ENCODE data around the gene ABCG4. TPM values are rescaled to one million over a fixed set of nuclear protein-coding genes. Genes with fewer than 3 reads are reported as not detected.

Gene ABCG4
- total RNA-seq, 4 donors from 2014 or later, result under 0.01 to 0.30 TPM; not detected in 2

DNA sequence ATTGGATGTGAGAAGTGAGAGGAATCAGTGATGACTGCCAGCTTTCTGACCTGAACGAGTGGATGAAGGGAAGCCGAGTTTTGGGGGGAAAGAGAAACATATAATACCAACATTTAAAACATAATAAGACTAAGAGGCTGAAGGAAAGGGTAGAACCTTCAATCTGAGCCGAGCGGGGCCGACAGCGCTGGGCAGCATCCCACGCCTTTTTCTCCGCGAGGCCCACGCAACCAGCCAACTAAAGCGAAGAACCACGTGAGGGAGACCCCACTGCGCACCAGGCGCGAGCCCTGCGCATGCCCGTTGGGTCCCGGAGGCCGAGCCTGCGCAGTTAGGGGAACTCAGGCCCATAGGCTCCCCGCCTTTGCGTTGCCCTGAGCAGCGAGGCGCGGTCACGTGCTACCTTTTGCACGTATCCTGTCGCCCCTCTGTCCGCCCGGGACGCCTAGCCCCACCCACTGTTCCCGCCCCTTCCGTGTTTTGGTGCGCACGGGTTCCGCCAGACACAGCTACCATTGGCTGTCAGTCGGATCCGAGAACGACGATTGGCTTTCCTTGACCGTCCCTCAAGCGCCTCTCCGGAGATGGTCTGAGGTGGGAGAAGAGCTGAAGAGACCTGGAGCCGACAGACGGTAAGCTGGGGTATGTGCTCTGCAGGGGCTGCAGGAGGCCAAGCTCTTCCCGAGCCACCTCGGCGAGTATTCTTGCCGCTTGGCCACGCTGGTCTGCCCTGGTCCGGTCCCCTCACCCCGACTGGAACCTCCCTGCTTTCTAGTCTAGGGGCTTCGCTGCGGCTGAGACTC, 27.6 kb upstream of the ABCG4 start, which contains the start of gene HINFP:
Gene HINFP, plus strand, starts transcription at position 573 of the 803 bp plus-strand sequence. CDS start 5,365 bp downstream, outside the sequence.
- Histone ChIP-seq H3K27me3 (no peaks in the 10 kb centered on the region), H3K36me3 (peaks cover 0 to 37% (median 9%) of the 10 kb centered on the region in 3 donors), H3K9me3 (no peaks in the 10 kb centered on the region), H3K4me1 (peaks cover 0 to 28% (median 11%) of the 10 kb centered on the region in 4 donors), H3K27ac (peak within 1 kb of the TSS; percentile 72 to 92 (median 84)), H3K4me3 (peak within 1 kb of the TSS; percentile 66 to 98 (median 78))
- peak; percentile 84 to 95 for TF ChIP-seq EP300 (IDR thresholded peaks at IDR 0.05)
- TF ChIP-seq, protein P1, sequence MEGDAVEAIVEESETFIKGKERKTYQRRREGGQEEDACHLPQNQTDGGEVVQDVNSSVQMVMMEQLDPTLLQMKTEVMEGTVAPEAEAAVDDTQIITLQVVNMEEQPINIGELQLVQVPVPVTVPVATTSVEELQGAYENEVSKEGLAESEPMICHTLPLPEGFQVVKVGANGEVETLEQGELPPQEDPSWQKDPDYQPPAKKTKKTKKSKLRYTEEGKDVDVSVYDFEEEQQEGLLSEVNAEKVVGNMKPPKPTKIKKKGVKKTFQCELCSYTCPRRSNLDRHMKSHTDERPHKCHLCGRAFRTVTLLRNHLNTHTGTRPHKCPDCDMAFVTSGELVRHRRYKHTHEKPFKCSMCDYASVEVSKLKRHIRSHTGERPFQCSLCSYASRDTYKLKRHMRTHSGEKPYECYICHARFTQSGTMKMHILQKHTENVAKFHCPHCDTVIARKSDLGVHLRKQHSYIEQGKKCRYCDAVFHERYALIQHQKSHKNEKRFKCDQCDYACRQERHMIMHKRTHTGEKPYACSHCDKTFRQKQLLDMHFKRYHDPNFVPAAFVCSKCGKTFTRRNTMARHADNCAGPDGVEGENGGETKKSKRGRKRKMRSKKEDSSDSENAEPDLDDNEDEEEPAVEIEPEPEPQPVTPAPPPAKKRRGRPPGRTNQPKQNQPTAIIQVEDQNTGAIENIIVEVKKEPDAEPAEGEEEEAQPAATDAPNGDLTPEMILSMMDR (IDR thresholded peaks at IDR 0.05), result peak in 1 of 5 experiments; percentile 25
- peak in 1 of 2 donors; percentile 83 for TF ChIP-seq POLR2A (IDR thresholded peaks at IDR 0.05)
- 1 to 2% methylated on average over 15 to 52 of the region's 54 CpGs for whole genome bisulfite sequencing, 2 donors
- DNase-seq (ENCODE audit: low spot score in 2 of 2), result peak; percentile 99

DNA sequence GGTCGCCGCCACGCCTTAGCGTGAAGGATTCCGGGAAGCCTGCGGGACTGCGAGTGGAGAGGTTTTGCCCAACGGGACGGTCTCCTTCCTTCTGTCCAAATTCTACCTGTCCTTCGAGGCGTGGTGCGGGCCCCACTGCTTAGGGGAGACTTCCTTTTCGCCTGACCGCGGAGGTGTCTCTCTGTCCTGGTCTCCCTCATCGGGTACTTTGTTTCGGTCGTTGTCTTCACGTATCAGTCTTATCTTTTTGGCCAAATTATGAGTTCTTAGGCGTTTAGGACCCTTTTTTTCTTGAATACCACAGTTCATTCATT, 27.1 kb upstream of the ABCG4 start:
- Histone ChIP-seq H3K4me1 (peaks cover 0 to 33% (median 11%) of the 10 kb centered on the region in 4 donors), H3K9me3 (no peaks in the 10 kb centered on the region), H3K27me3 (no peaks in the 10 kb centered on the region), H3K4me3 (peak overlapping the region; percentile 66 to 98 (median 78)), H3K27ac (peak overlapping the region in 3 of 4 donors; percentile 82 to 92 (median 86)), H3K36me3 (peaks cover 0 to 32% (median 9%) of the 10 kb centered on the region in 3 donors)
- WGBS, 2 donors, result 0% methylated on average over 20 of the region's 20 CpGs
- TF ChIP-seq POLR2A (IDR thresholded peaks at IDR 0.05) (no peak), EP300 (IDR thresholded peaks at IDR 0.05) (no peak)
- TF ChIP-seq, protein P1 (IDR thresholded peaks at IDR 0.05), result no peak
- no peak for DNase-seq (ENCODE audit: low spot score in 2 of 2)

DNA sequence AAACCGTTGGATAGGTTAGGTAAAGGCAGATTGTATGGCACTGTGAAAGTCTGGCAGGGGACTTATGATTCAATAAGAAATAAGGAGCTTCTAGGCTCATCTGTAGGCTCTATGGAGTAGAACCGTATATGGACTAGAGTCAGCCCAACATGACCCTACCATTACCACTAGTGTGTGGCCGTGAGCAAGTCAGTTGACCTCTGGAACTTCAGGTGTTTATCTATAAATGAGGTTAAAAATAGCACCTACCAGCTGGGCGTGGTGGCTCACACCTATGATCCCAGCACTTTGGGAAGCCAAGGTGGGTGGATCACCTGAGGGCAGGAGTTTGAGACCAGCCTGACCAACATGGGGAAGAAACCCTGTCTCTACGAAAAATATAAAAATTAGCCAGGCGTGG, 23.0 kb upstream of the ABCG4 start:
- DNase-seq (ENCODE audit: low spot score in 2 of 2), result no peak
- WGBS, 2 donors, result 84 to 87% methylated on average over 6 of the region's 6 CpGs
- TF ChIP-seq EP300 (IDR thresholded peaks at IDR 0.05), result no peak
- TF ChIP-seq, protein P1 (IDR thresholded peaks at IDR 0.05), result no peak
- no peak for TF ChIP-seq POLR2A (IDR thresholded peaks at IDR 0.05)
- Histone ChIP-seq H3K9me3 (no peaks in the 10 kb centered on the region), H3K36me3 (peaks cover 0 to 54% (median 9%) of the 10 kb centered on the region in 3 donors), H3K27me3 (no peaks in the 10 kb centered on the region), H3K27ac (no peak overlapping the region), H3K4me1 (peaks cover 0 to 29% (median 8%) of the 10 kb centered on the region in 4 donors), H3K4me3 (no peak overlapping the region)

DNA sequence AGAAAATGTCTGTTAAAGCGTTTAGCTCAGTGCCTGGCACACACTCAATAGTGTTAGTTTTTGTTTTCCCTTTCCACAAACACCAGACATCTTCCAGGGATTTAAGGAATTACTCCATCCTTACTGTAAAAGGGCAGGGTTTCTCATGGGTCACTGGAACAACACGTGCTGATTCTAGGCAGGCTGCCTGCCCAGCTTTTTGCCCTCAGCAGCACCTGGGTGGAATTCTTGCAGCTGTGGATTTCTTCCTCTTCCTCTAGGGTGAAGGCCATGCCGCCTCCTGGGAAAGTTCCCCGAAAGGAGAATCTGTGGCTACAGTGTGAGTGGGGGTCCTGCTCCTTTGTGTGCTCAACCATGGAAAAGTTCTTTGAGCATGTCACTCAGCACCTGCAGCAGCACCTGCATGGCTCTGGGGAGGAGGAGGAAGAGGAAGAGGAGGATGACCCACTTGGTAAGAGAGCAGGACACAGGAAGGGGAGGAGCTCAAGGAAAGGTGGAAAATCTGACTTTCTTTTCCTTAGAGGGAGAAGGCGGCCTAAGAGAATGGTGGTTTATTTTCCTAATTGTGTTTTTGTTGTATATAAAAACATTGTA, 22.1 kb upstream of the ABCG4 start:
- TF ChIP-seq, protein P1 (IDR thresholded peaks at IDR 0.05), result no peak
- TF ChIP-seq EP300 (IDR thresholded peaks at IDR 0.05), result no peak
- no peak for TF ChIP-seq POLR2A (IDR thresholded peaks at IDR 0.05)
- H3K27me3 ChIP-seq, result no peaks in the 10 kb centered on the region
- H3K36me3 ChIP-seq, result peaks cover 0 to 63% (median 9%) of the 10 kb centered on the region in 3 donors
- WGBS, 2 donors, result 41 to 52% methylated on average over 5 of the region's 5 CpGs
- peaks cover 0 to 28% (median 8%) of the 10 kb centered on the region in 4 donors for H3K4me1 ChIP-seq
- no peak overlapping the region for H3K4me3 ChIP-seq
- H3K27ac ChIP-seq, result no peak overlapping the region
- DNase-seq (ENCODE audit: low spot score in 2 of 2), result no peak
- no peaks in the 10 kb centered on the region for H3K9me3 ChIP-seq

DNA sequence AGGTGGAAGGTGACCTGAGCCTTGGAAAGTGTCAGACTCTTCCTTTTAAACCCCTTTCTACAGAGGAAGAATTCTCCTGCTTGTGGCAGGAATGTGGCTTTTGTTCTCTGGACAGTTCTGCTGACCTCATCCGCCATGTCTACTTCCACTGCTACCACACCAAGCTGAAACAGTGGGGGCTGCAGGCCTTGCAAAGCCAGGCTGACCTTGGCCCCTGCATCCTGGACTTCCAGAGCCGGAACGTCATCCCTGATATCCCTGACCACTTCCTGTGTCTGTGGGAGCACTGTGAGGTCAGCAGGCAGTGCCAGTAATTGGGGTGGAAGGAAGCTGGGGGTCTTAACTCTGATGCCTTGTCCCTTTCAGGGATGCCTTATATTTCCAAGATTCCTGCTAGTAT, 18.2 kb upstream of the ABCG4 start:
- Histone ChIP-seq H3K27ac (no peak overlapping the region), H3K4me3 (no peak overlapping the region), H3K9me3 (no peaks in the 10 kb centered on the region), H3K36me3 (peaks cover 0 to 82% (median 20%) of the 10 kb centered on the region in 3 donors), H3K4me1 (peaks cover 0 to 11% (median 0%) of the 10 kb centered on the region in 4 donors), H3K27me3 (no peaks in the 10 kb centered on the region)
- no peak for DNase-seq (ENCODE audit: low spot score in 2 of 2)
- TF ChIP-seq, protein P1 (IDR thresholded peaks at IDR 0.05), result no peak
- TF ChIP-seq POLR2A (IDR thresholded peaks at IDR 0.05) (no peak), EP300 (IDR thresholded peaks at IDR 0.05) (no peak)
- WGBS, 2 donors, result 50 to 52% methylated on average over 3 of the region's 3 CpGs
